Stimulated activated CD4-positive, alpha-beta T cell treated with anti-CD3 and anti-CD28 coated beads, Interleukin-1b, Interleukin-23, amount 100 ng/mL, for 24 hours (primary cell): ENCODE data around the gene PTBP1.
"Not testable (repeated sequence)": the region's sequence is repeated elsewhere in the genome, so short reads cannot be mapped to it uniquely, and the experiment has no call there.

ENCODE experiments used
- DNase-seq, 4 experiments: peaks; one replicate each; pipeline ENCODE4 v3.0.0-alpha.2; 2020; ENCODE audit warnings: low read depth in 4 of 4, low spot score in 1 of 4

The PTBP1 gene

DNA sequence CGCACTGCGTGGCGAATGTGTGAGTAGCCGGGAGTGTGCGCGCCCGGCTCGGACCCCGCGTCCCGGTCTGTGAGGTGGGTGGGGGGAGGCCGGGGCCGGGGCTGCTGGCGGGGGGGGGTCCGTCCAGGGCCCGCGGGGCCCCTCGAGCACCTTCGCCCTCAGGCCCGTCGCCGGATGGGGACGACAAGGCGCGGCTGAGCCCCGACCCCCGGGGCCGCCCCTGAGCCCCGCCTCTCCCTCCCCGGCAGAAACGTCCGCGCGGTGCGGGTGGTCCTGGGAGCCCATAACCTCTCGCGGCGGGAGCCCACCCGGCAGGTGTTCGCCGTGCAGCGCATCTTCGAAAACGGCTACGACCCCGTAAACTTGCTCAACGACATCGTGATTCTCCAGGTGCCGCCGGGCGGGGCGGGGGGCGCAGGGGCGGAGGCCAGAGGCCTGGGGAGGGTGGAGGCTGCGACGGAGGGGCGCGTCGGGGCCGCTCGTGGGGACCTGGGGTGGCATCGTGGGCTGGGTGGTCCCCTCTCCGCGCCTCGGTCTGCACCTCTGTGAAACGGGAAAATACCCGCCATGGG lies 55.8 kb downstream of the PTBP1 start:
- DNase-seq, result no peak

DNA sequence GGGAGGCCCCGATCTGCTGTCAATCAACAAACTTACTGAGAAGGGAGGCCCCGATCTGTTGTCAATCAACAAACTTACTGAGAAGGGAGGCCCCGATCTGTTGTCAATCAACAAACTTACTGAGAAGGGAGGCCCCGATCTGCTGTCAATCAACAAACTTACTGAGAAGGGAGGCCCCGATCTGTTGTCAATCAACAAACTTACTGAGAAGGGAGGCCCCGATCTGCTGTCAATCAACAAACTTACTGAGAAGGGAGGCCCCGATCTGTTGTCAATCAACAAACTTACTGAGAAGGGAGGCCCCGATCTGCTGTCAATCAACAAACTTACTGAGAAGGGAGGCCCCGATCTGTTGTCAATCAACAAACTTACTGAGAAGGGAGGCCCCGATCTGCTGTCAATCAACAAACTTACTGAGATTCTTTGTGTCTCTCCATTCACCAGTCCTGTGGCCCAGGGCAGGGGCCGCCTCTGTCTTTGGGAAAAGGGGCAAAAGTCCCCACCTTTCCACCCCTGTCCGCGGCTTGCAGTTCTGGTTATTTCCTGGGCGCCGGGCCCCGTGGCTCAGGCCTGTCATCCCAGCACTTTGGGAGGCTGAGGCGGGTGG lies 56.5 kb downstream of the PTBP1 start:
- DNase-seq, result not testable (repeated sequence)

DNA sequence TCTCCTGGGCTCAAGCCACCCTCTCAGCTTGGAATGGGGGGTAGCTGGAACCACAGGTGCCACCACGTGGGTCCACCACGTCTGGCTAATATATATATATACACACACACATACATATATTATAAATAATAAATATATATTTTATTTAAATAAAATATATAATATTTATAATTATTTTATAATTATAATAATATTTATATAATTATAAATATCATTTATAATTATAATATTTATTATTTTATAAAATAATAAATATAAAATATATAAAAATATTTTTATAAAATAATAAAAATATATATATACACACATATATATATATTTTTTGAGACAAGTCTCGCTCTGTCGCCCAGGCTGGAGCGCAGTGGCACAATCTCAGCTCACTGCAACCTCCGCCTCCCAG lies 57.3 kb downstream of the PTBP1 start:
- DNase-seq, result no peak

DNA sequence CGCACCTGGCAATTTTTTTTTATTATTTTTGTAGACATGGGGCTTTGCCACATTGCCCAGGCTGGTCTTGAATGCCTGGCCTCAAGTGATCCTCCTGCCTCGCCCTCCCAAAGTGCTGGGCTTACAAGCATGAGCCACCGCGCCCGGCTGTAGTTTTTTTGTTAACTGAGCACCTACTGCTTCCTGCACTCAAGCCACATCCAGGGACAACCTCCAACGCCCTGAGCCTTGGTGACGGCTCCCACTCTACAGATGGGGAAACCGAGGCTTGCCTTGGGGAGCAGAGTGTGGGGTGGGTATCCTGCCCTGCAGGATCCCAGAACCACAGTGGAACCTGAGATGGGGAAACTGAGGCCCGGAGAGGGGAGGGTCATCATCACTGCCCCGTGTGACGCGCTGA lies 57.9 kb downstream of the PTBP1 start:
- no peak for DNase-seq

DNA sequence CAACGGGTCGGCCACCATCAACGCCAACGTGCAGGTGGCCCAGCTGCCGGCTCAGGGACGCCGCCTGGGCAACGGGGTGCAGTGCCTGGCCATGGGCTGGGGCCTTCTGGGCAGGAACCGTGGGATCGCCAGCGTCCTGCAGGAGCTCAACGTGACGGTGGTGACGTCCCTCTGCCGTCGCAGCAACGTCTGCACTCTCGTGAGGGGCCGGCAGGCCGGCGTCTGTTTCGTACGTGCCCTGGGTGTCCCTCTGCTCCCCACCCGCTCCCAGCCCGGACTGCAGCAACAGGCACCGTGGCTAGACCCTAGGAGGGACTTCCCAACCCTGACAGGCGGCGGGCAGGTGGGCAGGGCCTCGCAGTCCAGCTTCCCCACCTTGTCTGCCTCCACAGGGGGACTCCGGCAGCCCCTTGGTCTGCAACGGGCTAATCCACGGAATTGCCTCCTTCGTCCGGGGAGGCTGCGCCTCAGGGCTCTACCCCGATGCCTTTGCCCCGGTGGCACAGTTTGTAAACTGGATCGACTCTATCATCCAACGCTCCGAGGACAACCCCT lies 58.4 kb downstream of the PTBP1 start:
- no peak for DNase-seq

DNA sequence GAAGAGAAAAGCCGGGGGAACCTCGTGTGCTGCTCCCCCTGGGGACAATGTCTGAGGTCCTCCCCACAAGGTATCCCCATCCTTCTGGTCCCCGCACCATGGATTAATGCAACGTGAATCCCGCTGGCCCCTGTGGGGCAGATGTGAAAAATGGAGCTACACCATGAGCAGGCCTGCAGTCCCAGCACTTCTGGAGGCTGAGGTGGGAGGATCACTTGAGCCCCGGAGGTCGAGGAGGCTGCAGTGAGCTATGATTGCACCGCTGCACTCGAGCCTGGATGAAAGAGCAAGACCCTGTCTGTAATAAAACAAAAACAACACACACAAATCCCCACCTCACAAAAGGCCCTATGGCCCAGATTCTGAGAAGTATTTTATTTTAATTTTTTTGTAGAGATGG lies 61.0 kb downstream of the PTBP1 start:
- no peak for DNase-seq

DNA sequence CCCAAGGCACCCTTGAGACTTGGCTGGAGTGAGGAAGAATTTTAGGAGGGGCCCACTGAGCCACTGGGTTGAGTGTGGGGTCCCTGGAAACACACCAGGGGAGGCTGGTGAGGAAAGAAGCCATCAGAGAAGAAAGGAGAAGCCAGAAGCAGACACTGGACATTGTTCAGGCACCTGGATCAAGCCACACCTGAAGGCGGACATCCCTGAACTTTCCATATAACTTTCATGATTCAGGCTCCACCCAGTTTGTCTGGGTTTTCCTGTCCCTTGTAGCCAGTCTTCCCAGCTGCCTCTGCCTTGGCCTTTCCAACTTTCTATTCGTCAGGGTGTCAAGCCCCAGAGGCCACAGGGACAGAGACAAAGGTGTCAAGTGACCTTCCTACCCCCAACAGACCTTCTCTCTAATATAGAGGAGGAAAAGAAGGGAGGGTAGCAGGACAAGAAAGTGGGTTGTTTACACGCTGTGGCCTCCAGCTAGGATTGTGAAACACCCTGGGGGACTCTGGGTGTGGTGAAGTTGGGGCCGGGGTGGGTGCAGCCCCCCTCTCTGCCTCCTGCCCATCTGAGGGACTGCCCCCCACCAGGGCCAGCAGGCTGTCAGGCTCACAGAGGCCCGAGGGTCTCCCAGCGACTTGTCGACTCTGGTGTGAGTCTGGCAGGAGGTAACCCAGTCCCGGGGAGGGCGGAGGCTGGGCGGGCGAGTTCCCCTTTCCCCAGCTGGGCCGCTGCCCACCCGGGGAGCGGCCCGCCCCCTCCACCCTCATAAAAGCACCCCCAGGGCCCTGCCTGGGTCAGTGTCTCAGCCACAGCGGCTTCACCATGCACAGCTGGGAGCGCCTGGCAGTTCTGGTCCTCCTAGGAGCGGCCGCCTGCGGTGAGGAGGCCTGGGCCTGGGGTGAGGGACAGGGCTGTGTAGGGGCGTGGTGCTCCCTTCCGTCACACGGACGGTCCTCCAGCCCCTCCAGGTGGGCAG lies 61.9 kb downstream of the PTBP1 start, which contains the start of gene CFD:
TSS of gene CFD (plus strand) at position 797 of the 976 bp plus-strand sequence. CDS start at position 823, 26 bp downstream.
- no peak for DNase-seq

DNA sequence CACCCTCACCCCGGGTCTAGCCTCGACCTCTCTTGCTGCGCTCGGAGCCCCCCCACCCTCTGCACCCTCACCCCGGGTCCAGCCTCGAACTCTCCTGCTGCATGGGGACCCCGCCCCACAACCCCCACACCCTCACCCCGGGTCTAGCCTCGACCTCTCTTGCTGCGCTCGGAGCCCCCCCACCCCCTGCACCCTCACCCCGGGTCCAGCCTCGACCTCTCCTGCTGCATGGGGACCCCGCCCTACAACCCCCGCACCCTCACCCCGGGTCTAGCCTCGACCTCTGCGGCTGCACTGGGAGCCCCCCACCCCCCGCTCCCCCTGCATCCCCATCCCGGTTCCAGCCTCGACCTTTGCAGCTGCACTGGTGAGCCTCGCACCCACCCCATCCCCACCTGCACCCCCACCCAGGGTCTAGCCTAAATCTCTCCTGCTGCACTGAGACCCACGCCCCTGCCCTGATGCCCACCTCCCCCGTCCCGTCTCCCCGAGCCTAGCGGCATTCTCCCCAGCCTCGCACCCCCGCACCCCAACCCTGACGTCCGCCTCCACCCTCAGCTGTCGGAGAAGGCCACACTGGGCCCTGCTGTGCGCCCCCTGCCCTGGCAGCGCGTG lies 64.0 kb downstream of the PTBP1 start:
- DNase-seq, result no peak
